ENCODE results near the gene PLEKHG4B.

PLEKHG4B gene

GRCh38 chr5:140443-140829, 48.5 kb downstream of the PLEKHG4B start:
- H3K79me2 ChIP-seq (ENCODE audit: low read length) = no peaks in the 10 kb centered on the region
- no peak overlapping the region for H3K4me2 ChIP-seq (ENCODE audit: low read length)
- TF ChIP-seq CTCF (IDR thresholded peaks at IDR 0.05; ENCODE audit: low read depth, low read length) (no peak), EZH2phosphoT487 (IDR thresholded peaks at IDR 0.05; ENCODE audit: low read depth) (no peak)
- H3K36me3 ChIP-seq (replicated peaks; ENCODE audit: low read depth, low read length) = no peaks in the 10 kb centered on the region
- H3K9ac ChIP-seq (ENCODE audit: low read length) = no peak overlapping the region
- no peaks in the 10 kb centered on the region for H3K4me1 ChIP-seq (ENCODE audit: low read length)
- H3K4me3 ChIP-seq (ENCODE audit: low read length) = no peak overlapping the region
- H3K27ac ChIP-seq (ENCODE audit: low read length) = no peak overlapping the region
- H3K9me3 ChIP-seq (ENCODE audit: insufficient read depth, low read length) = no peaks in the 10 kb centered on the region
- no peaks in the 10 kb centered on the region for H3K27me3 ChIP-seq (ENCODE audit: low read depth, low read length)
- H4K20me1 ChIP-seq (ENCODE audit: insufficient read depth, low read length) = no peaks in the 10 kb centered on the region
- H2AFZ ChIP-seq (ENCODE audit: low read depth, low read length) = no peak overlapping the region

GRCh38 chr5:141211-141610, 49.2 kb downstream of the PLEKHG4B start:
- H4K20me1 ChIP-seq (ENCODE audit: insufficient read depth, low read length) = no peaks in the 10 kb centered on the region
- H3K4me2 ChIP-seq (ENCODE audit: low read length) = no peak overlapping the region
- H3K27ac ChIP-seq (ENCODE audit: low read length) = no peak overlapping the region
- no peak overlapping the region for H2AFZ ChIP-seq (ENCODE audit: low read depth, low read length)
- TF ChIP-seq CTCF (IDR thresholded peaks at IDR 0.05; ENCODE audit: low read depth, low read length) (no peak), EZH2phosphoT487 (IDR thresholded peaks at IDR 0.05; ENCODE audit: low read depth) (no peak)
- no peak overlapping the region for H3K9ac ChIP-seq (ENCODE audit: low read length)
- H3K4me1 ChIP-seq (ENCODE audit: low read length) = no peaks in the 10 kb centered on the region
- no peaks in the 10 kb centered on the region for H3K9me3 ChIP-seq (ENCODE audit: insufficient read depth, low read length)
- no peak overlapping the region for H3K4me3 ChIP-seq (ENCODE audit: low read length)
- H3K79me2 ChIP-seq (ENCODE audit: low read length) = no peaks in the 10 kb centered on the region
- H3K27me3 ChIP-seq (ENCODE audit: low read depth, low read length) = no peaks in the 10 kb centered on the region
- no peaks in the 10 kb centered on the region for H3K36me3 ChIP-seq (replicated peaks; ENCODE audit: low read depth, low read length)

- Histone ChIP-seq H3K36me3 (replicated peaks; ENCODE audit: low read depth, low read length) (no peaks in the 10 kb centered on the region), H3K9me3 (ENCODE audit: insufficient read depth, low read length) (no peaks in the 10 kb centered on the region)
Observed at GRCh38 chr5:141761-142160, 49.8 kb downstream of the PLEKHG4B start.

DNA sequence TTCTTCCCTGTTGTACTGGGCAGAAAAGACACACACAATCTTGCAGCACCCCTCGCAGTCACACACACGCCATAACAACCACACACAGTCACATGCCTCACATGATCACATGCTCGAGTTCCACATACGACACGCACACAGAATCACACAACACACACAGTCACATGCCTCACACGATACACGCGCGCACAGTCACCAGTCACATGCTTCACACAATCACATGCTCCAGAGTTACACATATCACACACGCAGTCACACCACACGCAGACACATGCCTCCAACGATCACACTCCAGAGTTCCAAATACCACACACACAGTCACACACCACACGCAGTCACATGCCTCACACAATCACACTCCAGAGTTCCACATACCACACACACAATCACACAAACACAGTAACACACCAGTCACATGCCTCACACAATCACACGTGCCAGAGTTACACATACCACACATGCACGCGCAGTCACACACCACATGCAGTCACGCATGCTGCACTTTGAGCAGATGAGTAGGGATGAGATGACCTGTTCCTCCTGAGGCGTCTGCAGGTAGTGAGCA, 50.4 kb downstream of the PLEKHG4B start:
- H3K36me3 ChIP-seq (replicated peaks; ENCODE audit: low read depth, low read length) = no peaks in the 10 kb centered on the region
- no peaks in the 10 kb centered on the region for H3K9me3 ChIP-seq (ENCODE audit: insufficient read depth, low read length)
- no peaks in the 10 kb centered on the region for H3K79me2 ChIP-seq (ENCODE audit: low read length)
- TF ChIP-seq CTCF (IDR thresholded peaks at IDR 0.05; ENCODE audit: low read depth, low read length) (no peak), EZH2phosphoT487 (IDR thresholded peaks at IDR 0.05; ENCODE audit: low read depth) (no peak)
- H3K27ac ChIP-seq (ENCODE audit: low read length) = no peak overlapping the region
- no peak overlapping the region for H3K4me2 ChIP-seq (ENCODE audit: low read length)
- H2AFZ ChIP-seq (ENCODE audit: low read depth, low read length) = no peak overlapping the region
- no peak overlapping the region for H3K4me3 ChIP-seq (ENCODE audit: low read length)
- no peaks in the 10 kb centered on the region for H3K4me1 ChIP-seq (ENCODE audit: low read length)
- no peak overlapping the region for H3K9ac ChIP-seq (ENCODE audit: low read length)
- no peaks in the 10 kb centered on the region for H3K27me3 ChIP-seq (ENCODE audit: low read depth, low read length)
- H4K20me1 ChIP-seq (ENCODE audit: insufficient read depth, low read length) = no peaks in the 10 kb centered on the region

More at GRCh38 chr5:141761-142160, 49.8 kb downstream of the PLEKHG4B start:
- H3K9ac ChIP-seq (ENCODE audit: low read length) = no peak overlapping the region
- H3K27ac ChIP-seq (ENCODE audit: low read length) = no peak overlapping the region
- no peak overlapping the region for H2AFZ ChIP-seq (ENCODE audit: low read depth, low read length)
- no peaks in the 10 kb centered on the region for H3K27me3 ChIP-seq (ENCODE audit: low read depth, low read length)
- H3K4me3 ChIP-seq (ENCODE audit: low read length) = no peak overlapping the region
- H3K4me1 ChIP-seq (ENCODE audit: low read length) = no peaks in the 10 kb centered on the region
- H4K20me1 ChIP-seq (ENCODE audit: insufficient read depth, low read length) = no peaks in the 10 kb centered on the region
- no peak overlapping the region for H3K4me2 ChIP-seq (ENCODE audit: low read length)
- H3K79me2 ChIP-seq (ENCODE audit: low read length) = no peaks in the 10 kb centered on the region
- no peak for TF ChIP-seq EZH2phosphoT487 (IDR thresholded peaks at IDR 0.05; ENCODE audit: low read depth)
- TF ChIP-seq CTCF (IDR thresholded peaks at IDR 0.05; ENCODE audit: low read depth, low read length) = no peak

All from OCI-LY3 (cell line).